ENCODE results near the gene RANGAP1. TPM values are rescaled to one million over a fixed set of nuclear protein-coding genes. Genes with fewer than 3 reads are reported as not detected.

The RANGAP1 gene
- total RNA-seq, 1 donor from 2014 or later, result 49.7 TPM

GRCh38 chr22:41280065-41280464 lies 5.9 kb downstream of the RANGAP1 start:
- DNase-seq (ENCODE audit: extremely low spot score, unreplicated experiment), result no peak
- no peaks in the 10 kb centered on the region for H3K9me3 Mint-ChIP-seq (ENCODE audit: unreplicated experiment)
- TF ChIP-seq CTCF (IDR thresholded peaks at IDR 0.05), result no peak
- no peak overlapping the region for H3K4me3 Mint-ChIP-seq (ENCODE audit: unreplicated experiment)
- no peak overlapping the region for H3K27ac Mint-ChIP-seq (ENCODE audit: unreplicated experiment)
- peaks cover 18% of the 10 kb centered on the region for H3K36me3 Mint-ChIP-seq (ENCODE audit: unreplicated experiment)
- no peaks in the 10 kb centered on the region for H3K27me3 Mint-ChIP-seq (ENCODE audit: unreplicated experiment)
- peaks cover 4% of the 10 kb centered on the region for H3K4me1 Mint-ChIP-seq (ENCODE audit: unreplicated experiment)

GRCh38 chr22:41274856-41275255 lies 11.1 kb downstream of the RANGAP1 start:
- H3K27ac Mint-ChIP-seq (ENCODE audit: unreplicated experiment), result no peak overlapping the region
- H3K9me3 Mint-ChIP-seq (ENCODE audit: unreplicated experiment), result no peaks in the 10 kb centered on the region
- no peak for TF ChIP-seq CTCF (IDR thresholded peaks at IDR 0.05)
- H3K27me3 Mint-ChIP-seq (ENCODE audit: unreplicated experiment), result no peaks in the 10 kb centered on the region
- no peak for DNase-seq (ENCODE audit: extremely low spot score, unreplicated experiment)
- H3K4me1 Mint-ChIP-seq (ENCODE audit: unreplicated experiment), result no peaks in the 10 kb centered on the region
- no peak overlapping the region for H3K4me3 Mint-ChIP-seq (ENCODE audit: unreplicated experiment)
- peaks cover 28% of the 10 kb centered on the region for H3K36me3 Mint-ChIP-seq (ENCODE audit: unreplicated experiment)

GRCh38 chr22:41273128-41273527 lies 12.9 kb downstream of the RANGAP1 start:
- Mint-ChIP-seq H3K4me1 (ENCODE audit: unreplicated experiment) (no peaks in the 10 kb centered on the region), H3K36me3 (ENCODE audit: unreplicated experiment) (peaks cover 23% of the 10 kb centered on the region), H3K4me3 (ENCODE audit: unreplicated experiment) (no peak overlapping the region), H3K9me3 (ENCODE audit: unreplicated experiment) (no peaks in the 10 kb centered on the region), H3K27me3 (ENCODE audit: unreplicated experiment) (no peaks in the 10 kb centered on the region), H3K27ac (ENCODE audit: unreplicated experiment) (no peak overlapping the region)
- no peak for TF ChIP-seq CTCF (IDR thresholded peaks at IDR 0.05)
- DNase-seq (ENCODE audit: extremely low spot score, unreplicated experiment), result no peak

GRCh38 chr22:41271787-41272186 lies 14.2 kb downstream of the RANGAP1 start:
- TF ChIP-seq CTCF (IDR thresholded peaks at IDR 0.05), result no peak
- Mint-ChIP-seq H3K27ac (ENCODE audit: unreplicated experiment) (no peak overlapping the region), H3K4me3 (ENCODE audit: unreplicated experiment) (no peak overlapping the region)

GRCh38 chr22:41267958-41268357 lies 18.0 kb downstream of the RANGAP1 start:
- Mint-ChIP-seq H3K27ac (ENCODE audit: unreplicated experiment) (no peak overlapping the region), H3K27me3 (ENCODE audit: unreplicated experiment) (no peaks in the 10 kb centered on the region), H3K36me3 (ENCODE audit: unreplicated experiment) (peaks cover 14% of the 10 kb centered on the region), H3K4me1 (ENCODE audit: unreplicated experiment) (peaks cover 4% of the 10 kb centered on the region), H3K4me3 (ENCODE audit: unreplicated experiment) (no peak overlapping the region), H3K9me3 (ENCODE audit: unreplicated experiment) (no peaks in the 10 kb centered on the region)
- TF ChIP-seq CTCF (IDR thresholded peaks at IDR 0.05), result no peak
- DNase-seq (ENCODE audit: extremely low spot score, unreplicated experiment), result no peak

More at GRCh38 chr22:41271787-41272186, 14.2 kb downstream of the RANGAP1 start:
- Mint-ChIP-seq H3K4me1 (ENCODE audit: unreplicated experiment) (no peaks in the 10 kb centered on the region), H3K9me3 (ENCODE audit: unreplicated experiment) (no peaks in the 10 kb centered on the region), H3K27me3 (ENCODE audit: unreplicated experiment) (no peaks in the 10 kb centered on the region), H3K36me3 (ENCODE audit: unreplicated experiment) (peaks cover 22% of the 10 kb centered on the region)
- DNase-seq (ENCODE audit: extremely low spot score, unreplicated experiment), result no peak
